Stimulated activated CD8-positive, alpha-beta memory T cell treated with anti-CD3 and anti-CD28 coated beads, Interleukin-12 subunit alpha, Interleukin-12 subunit beta, amount 100 ng/mL, for 24 hours (primary cell): ENCODE data around the gene ANO10.
"Not testable (repeated sequence)": the region's sequence is repeated elsewhere in the genome, so short reads cannot be mapped to it uniquely, and the experiment has no call there.

Source experiments
- DNase-seq: peaks from one replicate; pipeline ENCODE4 v3.0.0-alpha.2; 2020; ENCODE audit errors: extremely low read depth

ANO10 gene

GRCh38 chr3:43629257-43629656 lies 7.4 kb upstream of the ANO10 start:
- DNase-seq: no peak

- no peak for DNase-seq
These were observed 5.5 kb upstream of the ANO10 start for GRCh38 chr3:43627360-43627759.

GRCh38 chr3:43624619-43625305 lies 3.0 kb upstream of the ANO10 start:
- no peak for DNase-seq

GRCh38 chr3:43620831-43621655 lies 768 bp downstream of the ANO10 start:
- no peak for DNase-seq

- no peak for DNase-seq
These were observed 2.2 kb downstream of the ANO10 start for GRCh38 chr3:43619588-43619987.

- DNase-seq: no peak
These were observed 3.7 kb downstream of the ANO10 start for GRCh38 chr3:43618142-43618541.

GRCh38 chr3:43616034-43616433 lies 5.8 kb downstream of the ANO10 start:
- no peak for DNase-seq

GRCh38 chr3:43615133-43615532 lies 6.7 kb downstream of the ANO10 start:
- DNase-seq: no peak

GRCh38 chr3:43613976-43614375 lies 7.8 kb downstream of the ANO10 start:
- DNase-seq: no peak

- DNase-seq: no peak
These were observed 9.4 kb downstream of the ANO10 start for GRCh38 chr3:43612419-43612818.

- no peak for DNase-seq
These were observed 12.4 kb downstream of the ANO10 start for GRCh38 chr3:43609406-43609805.

GRCh38 chr3:43608751-43609150 lies 13.1 kb downstream of the ANO10 start:
- no peak for DNase-seq

GRCh38 chr3:43606284-43606683 lies 15.5 kb downstream of the ANO10 start:
- no peak for DNase-seq

GRCh38 chr3:43599959-43600358 lies 21.9 kb downstream of the ANO10 start:
- DNase-seq: not testable (repeated sequence)

GRCh38 chr3:43597961-43598360 lies 23.9 kb downstream of the ANO10 start:
- no peak for DNase-seq

GRCh38 chr3:43596178-43596577 lies 25.6 kb downstream of the ANO10 start:
- DNase-seq: not testable (repeated sequence)

GRCh38 chr3:43595280-43595679 lies 26.5 kb downstream of the ANO10 start:
- DNase-seq: not testable (repeated sequence)

- not testable (repeated sequence) for DNase-seq
These were observed 28.2 kb downstream of the ANO10 start for GRCh38 chr3:43593588-43593987.

- DNase-seq: not testable (repeated sequence)
These were observed 29.9 kb downstream of the ANO10 start for GRCh38 chr3:43591866-43592265.

- DNase-seq: no peak
These were observed 34.5 kb downstream of the ANO10 start for GRCh38 chr3:43587303-43587702.

GRCh38 chr3:43584043-43584826 lies 37.6 kb downstream of the ANO10 start:
- DNase-seq: no peak

- DNase-seq: no peak
These were observed 38.3 kb downstream of the ANO10 start for GRCh38 chr3:43583481-43583880.
